Stimulated activated CD8-positive, alpha-beta memory T cell treated with anti-CD3 and anti-CD28 coated beads, Interleukin-12 subunit alpha, Interleukin-12 subunit beta, amount 100 ng/mL, for 4 hours (primary cell): Measurements from ENCODE around the gene ADGRL3.
"Not testable (repeated sequence)": the region's sequence is repeated elsewhere in the genome, so short reads cannot be mapped to it uniquely, and the experiment has no call there.

Experiments used
- DNase-seq: peaks from one replicate; pipeline ENCODE4 v3.0.0-alpha.2; 2020; ENCODE audit warnings: low read depth

ADGRL3 gene

DNA sequence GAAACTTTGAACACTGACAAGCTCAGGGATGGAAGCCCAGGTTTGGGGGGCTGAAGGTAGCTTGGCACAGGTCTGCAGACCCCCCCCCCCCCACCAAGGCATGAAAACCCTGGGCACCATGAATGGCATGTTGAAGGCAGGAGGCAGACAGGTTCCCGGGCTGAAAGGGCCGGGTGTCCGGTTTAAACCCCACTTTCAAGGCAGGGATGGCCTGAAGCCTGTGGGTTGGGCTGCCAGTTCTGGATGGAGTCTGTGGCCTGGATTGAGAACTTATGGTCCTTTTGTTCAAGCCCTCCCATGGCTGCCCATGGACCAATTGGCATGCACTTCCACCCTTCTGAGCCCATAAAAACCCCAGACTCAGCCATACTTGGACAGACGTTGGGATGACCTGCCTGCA, 616.9 kb downstream of the ADGRL3 start:
- no peak for DNase-seq

DNA sequence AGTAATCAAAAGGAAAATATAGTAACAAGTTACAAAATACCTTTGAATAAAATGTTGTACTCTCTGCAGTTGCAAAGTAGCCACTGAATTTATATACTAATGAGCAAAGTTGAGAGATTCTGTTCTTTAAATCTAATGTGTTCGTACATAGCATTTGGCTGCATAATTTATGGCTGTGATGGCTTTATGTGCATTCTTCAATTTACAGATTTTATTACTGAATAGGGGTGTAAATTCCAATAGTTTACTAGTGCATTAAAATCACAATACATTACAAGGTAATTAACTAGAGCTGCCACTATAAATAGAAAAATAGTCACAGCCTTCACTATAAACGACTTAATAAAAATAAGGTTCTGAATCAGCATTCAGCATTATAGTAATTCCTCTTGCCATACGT, 620.0 kb downstream of the ADGRL3 start:
- no peak for DNase-seq

DNA sequence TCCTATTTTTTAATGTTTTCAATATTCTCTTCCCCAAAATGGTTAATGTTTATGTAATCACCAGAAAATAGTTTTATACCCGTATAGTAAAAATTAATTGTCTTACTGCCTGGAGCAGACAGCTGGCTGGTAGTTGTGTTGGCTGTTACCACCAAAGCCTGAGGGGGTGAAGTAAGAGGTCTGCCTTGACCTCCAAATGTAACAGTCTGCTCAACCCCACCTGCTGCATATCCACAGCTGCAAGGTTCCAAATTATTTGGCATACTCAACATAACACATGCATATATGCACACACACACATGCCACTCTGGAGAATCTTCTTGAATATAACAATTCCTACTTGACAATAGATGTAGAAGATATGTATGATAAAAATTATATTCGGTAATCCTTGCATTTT, 624.3 kb downstream of the ADGRL3 start:
- no peak for DNase-seq

DNA sequence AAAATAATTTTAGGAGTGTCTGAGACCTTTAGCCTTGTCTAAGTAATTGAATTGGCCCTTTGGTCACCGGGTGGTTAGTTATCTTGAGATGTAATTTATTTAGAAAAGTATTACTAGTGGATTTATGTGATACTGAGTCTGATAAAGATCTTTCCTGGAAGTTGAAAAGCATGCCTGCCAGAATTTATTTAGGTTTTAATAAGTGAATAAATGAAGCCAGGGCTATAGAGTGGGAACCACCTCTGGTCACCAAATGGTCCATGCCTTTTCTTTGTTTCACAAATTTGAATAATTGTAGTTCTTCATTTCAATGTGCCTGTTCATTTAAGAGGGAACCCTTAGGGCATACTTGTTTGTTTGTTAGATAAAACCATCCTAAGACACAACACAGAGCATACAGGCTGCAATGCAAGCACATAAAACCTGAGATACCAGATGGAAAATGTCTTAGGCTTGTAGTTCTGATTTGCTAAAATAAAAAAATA, 627.8 kb downstream of the ADGRL3 start:
- no peak for DNase-seq

DNA sequence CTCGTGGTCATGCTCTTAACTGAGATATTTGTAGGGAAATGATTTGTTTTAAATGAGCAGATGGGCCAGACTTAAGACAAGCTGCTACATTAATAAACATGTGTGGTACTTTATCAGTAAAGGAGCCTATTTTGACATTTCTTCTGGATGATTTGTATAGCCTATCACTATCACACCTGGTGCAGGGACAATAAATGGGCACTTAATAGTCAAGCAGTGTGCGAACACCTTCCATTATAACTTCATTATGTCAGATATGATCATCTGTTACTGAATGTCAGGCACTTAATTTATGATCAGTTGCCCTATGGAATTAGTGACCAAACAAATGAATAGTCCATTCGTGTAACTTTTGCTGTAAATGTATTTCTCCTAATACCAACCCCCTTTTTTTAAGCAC, 628.8 kb downstream of the ADGRL3 start:
- no peak for DNase-seq

DNA sequence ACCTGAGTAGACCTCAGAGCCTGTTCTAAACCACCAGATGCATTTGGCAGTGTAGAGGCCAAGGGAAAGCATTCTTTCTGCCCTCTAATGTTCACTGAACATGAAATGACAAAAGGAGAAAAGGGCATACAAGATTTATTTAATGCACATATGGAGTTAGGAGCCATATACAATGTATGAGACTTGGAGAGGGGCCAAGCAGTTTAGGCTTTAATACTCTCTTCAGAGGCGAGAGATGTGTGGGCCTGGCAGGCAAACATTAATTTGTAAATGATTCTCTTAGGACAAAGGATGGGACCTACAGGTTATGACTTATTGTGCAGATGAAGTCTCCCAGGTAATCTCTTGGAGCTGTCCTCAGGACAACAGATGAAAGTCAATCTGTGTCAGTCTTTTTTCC, 631.9 kb downstream of the ADGRL3 start:
- DNase-seq = no peak

DNA sequence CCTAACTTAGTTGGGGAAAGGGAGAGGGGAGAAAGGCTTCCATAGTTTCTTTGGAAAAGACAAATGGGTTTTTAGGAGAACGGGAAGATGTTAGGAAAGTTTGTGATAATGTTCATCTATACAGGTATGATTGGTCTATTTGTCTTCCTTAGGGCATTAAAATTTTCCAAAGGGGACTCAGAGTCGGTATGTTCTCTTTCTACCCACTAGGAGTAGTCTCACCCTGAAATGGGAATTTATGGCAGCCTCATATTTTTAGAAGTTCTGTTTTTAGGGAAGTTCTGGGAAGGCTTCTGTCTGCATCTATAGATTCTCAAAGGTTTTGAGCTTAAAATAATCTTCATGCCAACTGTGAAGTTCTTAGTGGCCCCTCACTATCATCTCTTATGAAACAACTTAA, 637.3 kb downstream of the ADGRL3 start:
- no peak for DNase-seq

DNA sequence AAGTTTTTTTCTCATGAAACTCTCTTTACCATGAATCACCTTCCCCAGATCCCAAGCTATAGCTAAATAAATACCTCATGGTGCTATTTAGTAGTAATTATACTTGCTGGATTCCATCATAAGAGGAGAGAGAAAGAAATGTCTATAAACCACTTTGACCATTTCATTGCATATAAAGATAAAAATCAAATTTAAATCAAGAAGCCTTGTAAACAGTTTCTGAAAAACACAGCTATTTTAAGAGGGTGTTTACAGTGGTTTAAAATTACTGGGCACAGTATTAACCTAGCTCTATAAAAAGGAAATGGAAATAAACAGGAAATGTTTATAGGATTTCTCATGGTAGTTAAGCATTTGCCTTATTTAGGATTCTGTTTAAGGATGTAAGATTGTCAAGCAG, 637.9 kb downstream of the ADGRL3 start:
- DNase-seq = no peak

DNA sequence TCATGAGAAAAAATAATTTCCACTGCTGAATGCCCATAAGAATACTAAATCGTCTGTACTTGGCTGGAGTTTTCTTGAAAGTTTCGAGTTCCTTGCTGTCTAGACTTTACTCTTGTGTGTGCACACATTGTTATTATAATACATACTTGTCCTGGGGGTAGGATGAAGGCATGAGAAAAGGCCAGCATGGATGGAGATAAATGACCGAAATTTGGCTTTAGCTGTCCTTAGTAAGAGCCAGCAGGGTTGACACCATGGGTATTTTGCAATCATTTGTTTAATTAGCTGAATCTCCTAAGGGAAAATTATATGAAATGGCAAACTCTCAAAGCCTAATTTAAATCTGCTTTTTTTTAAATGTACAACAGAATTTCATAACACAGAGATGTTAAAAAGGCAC, 641.6 kb downstream of the ADGRL3 start:
- no peak for DNase-seq

DNA sequence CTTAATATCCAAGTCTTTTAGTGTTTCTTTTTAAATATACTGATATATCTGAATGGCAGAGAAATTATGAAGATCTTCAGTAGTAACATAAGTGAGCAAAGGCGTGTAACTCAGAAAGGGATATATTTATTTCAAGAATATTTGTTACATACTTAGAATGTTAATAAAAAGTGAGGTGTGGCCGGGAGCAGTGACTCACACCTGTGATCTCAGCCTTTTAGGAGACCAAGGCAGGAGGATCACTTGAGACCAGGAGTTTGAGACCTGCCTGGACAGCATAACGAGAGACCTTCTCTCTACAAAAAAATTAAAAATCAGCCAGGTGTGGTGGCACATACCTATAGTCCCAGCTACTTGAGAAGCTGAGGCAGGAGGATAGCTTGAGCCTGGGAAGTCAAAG, 651.0 kb downstream of the ADGRL3 start:
- DNase-seq = no peak

DNA sequence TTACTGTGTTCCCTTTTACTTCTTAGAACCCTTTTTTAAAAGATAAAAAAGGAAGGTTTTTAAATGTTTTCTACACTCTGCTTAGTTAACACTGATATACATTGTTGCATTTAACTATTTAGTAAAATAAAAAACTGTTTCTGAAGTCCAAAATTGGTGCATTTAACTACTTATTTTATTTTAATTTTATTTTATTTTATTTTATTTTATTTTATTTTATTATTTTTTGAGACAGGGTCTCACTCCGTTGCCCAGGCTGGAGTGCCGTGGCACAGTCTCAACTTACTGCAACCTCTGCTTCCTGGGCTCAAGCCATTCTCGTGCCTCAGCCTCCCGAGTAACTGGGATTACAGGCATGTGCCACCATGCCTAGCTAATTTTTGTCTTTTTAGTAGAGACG, 652.0 kb downstream of the ADGRL3 start:
- DNase-seq = not testable (repeated sequence)

DNA sequence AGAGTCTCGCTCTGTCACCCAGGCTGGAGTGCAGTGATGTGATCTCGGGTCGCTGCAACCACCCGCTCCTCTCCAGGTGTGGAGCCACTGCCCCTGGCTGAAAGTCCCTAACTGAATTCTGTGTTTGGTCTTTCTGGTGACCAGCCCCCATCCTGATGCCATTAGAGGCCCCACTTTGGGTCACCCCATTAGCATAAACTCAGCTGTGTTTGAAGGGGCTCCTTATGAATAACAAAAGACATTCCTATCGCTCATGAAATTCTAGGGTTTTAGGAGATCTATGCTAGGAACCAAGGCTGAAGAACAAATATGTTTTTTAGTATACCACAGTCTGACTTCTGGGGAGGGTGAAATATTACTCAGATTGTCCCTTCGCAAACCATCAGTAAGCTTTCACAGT, 652.9 kb downstream of the ADGRL3 start:
- no peak for DNase-seq

DNA sequence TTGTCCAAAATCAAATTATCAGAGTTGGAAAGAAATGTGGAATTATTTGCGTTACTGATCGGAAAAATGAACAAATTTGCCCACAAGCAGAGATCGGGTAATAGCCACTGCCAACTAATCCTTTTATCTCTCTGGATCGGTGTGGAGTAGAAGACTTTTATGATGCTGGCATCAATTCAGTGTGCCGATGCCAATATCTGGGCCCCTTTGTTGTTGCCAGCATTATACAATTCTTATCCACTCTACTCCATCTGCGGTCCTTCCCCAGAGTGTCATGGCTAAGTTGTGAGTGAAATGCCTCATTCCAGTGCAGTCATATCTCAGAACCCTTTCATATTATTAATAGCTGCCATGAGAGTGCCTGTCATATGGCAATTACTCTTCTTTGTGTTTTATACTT, 660.2 kb downstream of the ADGRL3 start:
- DNase-seq = no peak

DNA sequence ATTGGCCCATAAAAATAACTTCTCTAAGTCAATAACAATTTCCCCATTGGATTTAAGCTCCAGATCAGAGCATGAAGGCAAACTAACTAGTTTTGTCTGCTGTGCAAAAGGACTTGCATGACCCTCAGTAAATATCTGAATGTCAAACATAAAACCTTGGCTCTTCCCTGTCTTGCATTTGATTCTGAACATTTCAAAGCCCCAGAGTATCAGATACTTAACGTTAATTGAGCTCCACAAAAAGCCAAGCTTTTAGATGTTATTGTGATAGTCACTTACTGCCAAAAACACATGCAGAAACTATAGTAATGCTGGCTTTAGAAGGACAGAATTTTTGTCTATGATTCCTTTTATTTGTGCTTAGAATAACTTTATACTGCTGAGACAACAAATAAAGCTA, 664.2 kb downstream of the ADGRL3 start:
- DNase-seq = no peak

DNA sequence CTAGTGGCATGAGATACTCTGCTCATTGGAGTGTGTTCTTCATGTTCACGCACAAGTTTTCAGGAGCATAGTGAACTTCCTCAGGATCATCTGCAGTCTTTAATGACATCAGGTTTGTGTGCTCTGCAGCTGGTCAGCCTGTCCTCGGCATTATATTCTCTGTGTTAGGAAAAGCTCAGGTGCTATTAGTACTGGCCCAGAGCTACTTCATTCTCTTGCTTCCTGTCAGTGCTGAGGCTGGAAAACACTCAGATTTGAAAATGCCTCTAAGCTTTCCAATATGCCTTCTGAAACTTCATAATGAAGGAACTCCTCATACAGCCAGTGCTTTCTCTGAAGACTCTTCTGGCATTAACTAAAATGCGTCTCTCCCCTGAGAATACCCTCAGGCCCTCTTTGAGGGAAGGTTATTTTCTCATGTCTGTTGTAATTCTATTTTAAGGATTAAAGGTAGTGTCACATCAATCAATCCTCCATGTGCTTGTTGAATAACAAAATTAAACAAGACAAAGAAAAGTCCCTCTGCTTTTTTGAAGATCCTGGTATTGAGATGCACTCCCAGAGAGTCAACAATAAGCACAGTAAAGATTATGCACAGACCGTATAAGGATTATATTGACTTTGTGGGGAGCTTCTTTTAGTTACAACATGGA, 666.4 kb downstream of the ADGRL3 start:
- DNase-seq = no peak

DNA sequence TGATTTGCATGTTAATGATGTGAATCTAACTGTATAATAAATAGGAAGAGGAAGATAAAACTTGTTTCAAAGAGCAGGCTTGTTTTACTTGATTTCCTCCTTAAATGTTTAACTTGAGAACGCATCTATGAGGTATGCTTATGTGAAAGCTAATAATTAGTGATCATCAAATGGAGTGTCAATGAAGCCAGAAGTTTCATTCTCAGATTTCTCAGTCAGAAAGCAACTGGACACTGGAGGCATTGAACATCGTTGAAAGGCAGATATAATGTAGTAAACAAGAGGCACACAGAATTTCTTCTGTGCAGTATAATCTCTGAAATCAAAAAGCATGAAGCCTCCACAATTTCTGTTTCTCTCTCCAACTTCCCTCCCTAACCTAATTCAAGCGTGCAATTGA, 672.9 kb downstream of the ADGRL3 start:
- no peak for DNase-seq

DNA sequence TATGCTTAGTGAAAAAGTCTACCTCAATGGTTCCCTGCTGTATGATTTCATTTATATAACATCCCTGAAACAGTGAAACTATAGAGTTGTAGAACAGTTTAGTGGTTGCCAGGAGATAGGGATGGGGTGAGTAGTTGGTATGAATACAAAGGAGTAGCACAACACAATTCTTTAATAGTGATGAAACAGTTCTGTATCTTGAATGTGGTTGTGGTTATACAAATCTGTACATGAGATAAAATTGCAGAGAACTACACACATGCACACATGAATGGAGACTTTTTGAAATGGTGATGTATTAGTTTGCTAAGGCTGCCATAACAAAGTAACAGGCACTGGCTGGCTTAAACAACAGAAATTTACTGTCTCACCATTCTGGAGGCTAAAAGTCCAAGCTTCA, 677.1 kb downstream of the ADGRL3 start:
- no peak for DNase-seq

DNA sequence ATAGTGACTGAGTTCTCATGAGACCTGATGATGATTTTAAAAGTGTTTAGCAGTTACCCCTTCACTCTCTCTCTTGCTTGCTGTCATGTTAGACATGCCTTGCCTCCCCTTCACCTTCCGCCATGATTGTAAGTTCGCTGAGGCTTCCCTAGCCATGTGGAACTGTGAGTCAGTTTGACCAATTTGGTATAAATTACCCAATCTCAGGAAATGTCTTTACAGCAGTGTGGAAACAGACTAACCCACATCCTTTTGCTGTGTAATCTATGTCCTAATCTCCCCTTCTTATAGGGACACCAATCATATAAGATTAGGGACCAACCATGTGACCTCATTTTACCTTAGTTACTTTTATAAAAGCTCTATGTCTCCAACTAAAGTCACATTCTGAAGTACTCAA, 677.8 kb downstream of the ADGRL3 start:
- no peak for DNase-seq

DNA sequence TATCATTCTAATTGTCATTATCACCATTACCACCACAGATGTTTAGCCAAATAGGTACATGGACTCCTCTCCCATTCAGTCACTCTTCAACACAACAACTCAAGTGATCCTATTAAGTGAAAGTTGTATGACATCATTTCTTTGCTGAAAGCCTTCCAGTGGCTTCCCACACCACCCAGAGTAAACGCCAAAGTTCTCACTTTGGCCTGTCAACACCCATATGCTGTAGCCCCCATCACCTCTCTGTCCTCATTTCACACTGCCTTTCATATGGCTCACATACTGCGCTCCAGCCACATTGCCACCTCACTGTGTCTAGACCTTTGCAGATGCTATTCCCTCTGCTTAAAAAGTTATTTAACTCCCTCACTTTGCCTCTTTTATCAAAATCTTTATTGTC, 682.3 kb downstream of the ADGRL3 start:
- DNase-seq = no peak

DNA sequence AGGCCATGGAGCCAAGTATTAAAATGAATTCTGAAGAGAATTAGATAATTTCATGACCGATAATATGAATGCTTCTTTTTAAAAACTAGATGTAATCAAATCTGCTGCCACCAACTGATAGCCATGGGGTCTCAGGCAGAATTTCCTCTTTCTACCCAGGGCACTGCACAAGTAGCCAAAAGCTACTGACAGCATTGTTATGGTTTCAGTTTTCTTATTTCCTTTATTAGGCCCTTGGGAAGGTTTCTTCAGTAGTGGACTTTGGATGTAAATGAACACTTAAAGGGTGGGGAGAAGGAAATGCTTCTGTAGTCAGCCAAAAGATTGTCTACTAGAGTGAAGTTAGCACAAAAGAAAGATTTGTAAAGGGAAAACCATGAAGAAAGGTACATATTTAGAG, 686.0 kb downstream of the ADGRL3 start:
- DNase-seq = no peak

DNA sequence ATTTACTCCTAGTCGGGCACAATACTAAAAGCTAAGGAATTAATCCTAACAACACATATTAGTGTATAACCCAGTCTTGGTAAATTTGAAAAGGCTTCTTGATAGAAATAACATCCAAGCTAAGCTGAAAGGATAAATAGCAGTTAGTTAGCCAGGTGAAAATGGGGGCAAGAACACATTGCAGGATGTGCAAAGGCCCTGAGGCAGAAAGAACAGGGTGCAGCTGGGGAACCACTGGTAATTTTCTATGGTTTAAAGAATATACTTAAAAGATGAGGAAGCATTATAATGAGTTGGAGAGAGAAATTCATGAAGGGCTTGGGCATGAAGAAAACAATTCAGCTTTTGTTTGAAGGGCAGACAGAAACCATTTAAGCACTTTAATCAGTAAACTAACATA, 689.0 kb downstream of the ADGRL3 start:
- no peak for DNase-seq

DNA sequence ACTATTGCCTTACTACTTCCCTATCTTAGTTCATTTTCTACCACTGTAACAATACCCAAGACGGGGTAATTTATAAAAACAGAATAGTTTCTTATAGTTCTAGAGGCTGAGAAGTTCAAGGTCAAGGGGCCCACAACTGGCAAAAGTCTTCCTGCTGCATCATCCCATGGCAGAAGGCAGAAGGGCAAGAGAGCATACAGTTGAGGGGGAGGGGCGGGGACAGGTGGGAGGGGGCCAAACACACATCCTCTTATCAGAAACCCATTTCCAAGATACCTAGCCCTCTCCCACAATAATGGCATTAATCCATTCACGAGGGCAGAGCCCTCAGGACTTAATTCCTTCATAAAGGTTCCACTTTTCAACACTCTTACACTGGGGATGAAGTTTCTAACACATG, 690.2 kb downstream of the ADGRL3 start:
- DNase-seq = no peak

DNA sequence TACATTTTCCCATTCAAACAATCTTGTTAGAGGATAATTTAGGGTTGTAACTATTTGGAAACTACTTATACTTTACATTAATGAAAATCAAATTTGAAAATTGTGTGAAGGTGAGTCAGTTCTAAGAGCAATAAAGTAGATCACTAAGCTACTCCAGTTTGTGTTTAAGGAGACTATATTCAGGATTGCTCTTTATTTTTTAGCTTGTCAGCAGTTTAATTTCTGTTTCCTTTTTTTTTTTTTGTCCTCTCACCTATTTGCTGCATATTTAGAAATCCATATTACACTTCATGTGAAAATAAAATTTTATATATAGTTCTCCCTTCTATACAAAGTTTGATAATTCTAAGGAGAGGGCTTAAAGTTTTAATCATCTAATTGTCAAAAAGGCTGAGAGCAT, 691.8 kb downstream of the ADGRL3 start:
- no peak for DNase-seq

DNA sequence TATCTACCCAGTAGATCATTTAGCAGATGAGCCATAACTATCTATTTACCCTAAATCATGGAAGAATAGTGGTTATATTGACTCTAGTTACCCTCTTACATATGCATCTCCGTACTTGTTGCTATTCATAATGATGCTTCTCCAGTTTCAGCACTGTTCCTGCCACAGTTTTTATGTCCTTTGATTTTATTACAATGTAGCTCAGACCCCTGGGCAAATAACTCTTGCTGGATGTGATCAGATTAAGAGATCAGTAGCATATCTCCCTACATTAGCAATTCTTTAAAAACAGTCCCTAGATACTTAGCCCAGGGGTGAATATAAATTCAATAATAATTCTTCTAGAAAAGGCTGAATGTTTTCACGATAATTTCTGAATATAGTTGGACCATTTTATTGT, 696.5 kb downstream of the ADGRL3 start:
- no peak for DNase-seq

DNA sequence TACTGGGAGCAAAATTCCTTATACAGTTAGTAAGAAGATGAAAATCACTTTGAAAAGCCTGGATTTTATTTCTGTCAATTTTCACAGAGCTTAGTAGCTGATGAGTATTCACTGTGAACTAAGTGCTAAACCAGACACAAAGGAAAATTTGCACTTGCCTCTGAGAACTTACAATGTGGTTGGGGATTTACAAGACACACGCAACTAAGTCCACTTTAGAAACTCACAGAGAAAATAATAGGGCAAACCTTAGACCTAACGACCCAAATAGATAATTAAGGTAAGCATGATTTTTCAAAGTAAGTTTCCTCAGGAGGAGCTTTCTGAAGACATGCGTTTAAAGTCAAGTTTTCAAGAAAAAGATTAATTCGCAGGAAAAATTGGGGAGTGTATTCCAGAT, 708.9 kb downstream of the ADGRL3 start:
- no peak for DNase-seq
